Metanephros (tissue), 2 donors: ENCODE data around the gene KRT38. TPM values are rescaled to one million over a fixed set of nuclear protein-coding genes. Genes with fewer than 3 reads are reported as not detected.

ENCODE experiments used
- small RNA-seq: library from RNA; depleted of rRNA; stranded (forward); fragments of <200 nt; gene quantifications from one replicate; pipeline ENCODE3, GENCODE V24; 2014; ENCODE audit warnings: low replicate concordance
- total RNA-seq: library from RNA; depleted of rRNA; stranded (reverse); fragments of >200 nt; gene quantifications from one replicate; pipeline ENCODE4 v1.2.3, GENCODE V29; 2014

KRT38 gene
- total RNA-seq: not detected

GRCh38 chr17:41440531-41441033 lies at the start of gene KRT38:
KRT38 (minus strand) TSS chr17:41440983; CDS start chr17:41440921, 62 bp downstream.

GRCh38 chr17:41489531-41489930 lies 48.7 kb upstream of the KRT38 start, which contains the start of gene KRT36:
KRT36 (minus strand) TSS chr17:41489910; CDS start chr17:41489864, 46 bp downstream.

DNA sequence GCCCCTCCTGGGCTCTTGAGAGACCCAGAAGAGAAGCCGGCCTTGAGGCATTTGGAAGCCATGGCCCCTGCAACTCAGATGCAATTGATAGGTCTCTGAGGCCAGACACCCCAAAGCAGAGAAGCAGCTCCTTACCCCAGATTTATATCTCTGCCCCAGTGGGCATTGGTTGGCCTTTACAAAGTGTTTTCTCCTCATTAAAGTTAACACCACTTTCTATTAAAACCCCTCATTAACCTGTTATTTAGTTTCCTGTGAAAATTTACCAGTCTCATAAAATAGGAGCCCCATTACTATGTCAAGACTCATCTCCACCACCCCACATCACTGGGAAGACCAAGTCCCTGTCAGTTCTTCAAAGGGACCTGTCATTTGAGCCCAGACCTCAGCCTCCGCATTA lies 40.3 kb upstream of the KRT38 start, which contains the start of gene KRT35:
TSS of gene KRT35 (minus strand) at position 116 of the 400 bp plus-strand sequence. CDS start at position 62, 54 bp downstream.

GRCh38 chr17:41466988-41467387 lies 26.2 kb upstream of the KRT38 start, which contains the start of gene KRT32:
KRT32 (minus strand) TSS chr17:41467386; CDS start chr17:41467325, 61 bp downstream.

GRCh38 chr17:41424111-41424635 lies 16.6 kb downstream of the KRT38 start, which contains the start of gene KRT37:
KRT37 (minus strand) TSS chr17:41424585; CDS start chr17:41424523, 62 bp downstream.

GRCh38 chr17:41396996-41397660 lies 43.7 kb downstream of the KRT38 start, which contains the start of gene KRT31:
KRT31 (minus strand) TSS chr17:41397608; CDS start chr17:41397539, 69 bp downstream.

Small RNAs within 50 kb of the gene (small RNA-seq; reads per million reads assigned to genes)
- gene RNU2-32P: 1.3 reads per million, percentile 85 among the genes with 10 or more reads in this experiment

Other genes starting within 250 kb of the KRT38 start
- gene KRTAP9-2, start 214.3 kb downstream of the KRT38 start, total RNA-seq: not detected
- gene KRTAP9-3, start 208.5 kb downstream of the KRT38 start, total RNA-seq: not detected
- not detected for gene KRTAP9-8, start 203.0 kb downstream of the KRT38 start, total RNA-seq
- not detected for gene KRTAP9-4, start 191.3 kb downstream of the KRT38 start, total RNA-seq
- not detected for gene KRTAP9-9, start 185.6 kb downstream of the KRT38 start, total RNA-seq
- gene KRTAP9-6, start 175.6 kb downstream of the KRT38 start, total RNA-seq: not detected
- not detected for gene KRTAP9-7, start 165.3 kb downstream of the KRT38 start, total RNA-seq
- gene KRTAP29-1, start 138.1 kb downstream of the KRT38 start, total RNA-seq: not detected
- not detected for gene KRTAP16-1, start 131.7 kb downstream of the KRT38 start, total RNA-seq
- not detected for gene KRTAP17-1, start 125.3 kb downstream of the KRT38 start, total RNA-seq
- gene KRT33A, start 90.2 kb downstream of the KRT38 start, total RNA-seq: 0.12 TPM
- not detected for gene KRT33B, start 71.2 kb downstream of the KRT38 start, total RNA-seq
- not detected for gene KRT34, start 58.7 kb downstream of the KRT38 start, total RNA-seq
- 0.47 TPM for gene KRT31, start 43.4 kb downstream of the KRT38 start, total RNA-seq
- gene KRT37, start 16.4 kb downstream of the KRT38 start, total RNA-seq: not detected
- not detected for gene KRT32, start 26.4 kb upstream of the KRT38 start, total RNA-seq
- gene KRT35, start 40.2 kb upstream of the KRT38 start, total RNA-seq: 0.41 TPM
- not detected for gene KRT36, start 48.9 kb upstream of the KRT38 start, total RNA-seq
- 7.4 TPM for gene KRT13, start 64.6 kb upstream of the KRT38 start, total RNA-seq
- gene KRT15, start 77.9 kb upstream of the KRT38 start, total RNA-seq: 1.1 TPM
- gene KRT19, start 87.3 kb upstream of the KRT38 start, total RNA-seq: 308 TPM
- not detected for gene KRT9, start 131.1 kb upstream of the KRT38 start, total RNA-seq
- 0.29 TPM for gene KRT14, start 145.9 kb upstream of the KRT38 start, total RNA-seq
- gene KRT16, start 171.8 kb upstream of the KRT38 start, total RNA-seq: not detected
- gene KRT17, start 183.6 kb upstream of the KRT38 start, total RNA-seq: 11.1 TPM
- 128 TPM for gene EIF1, start 247.9 kb upstream of the KRT38 start, total RNA-seq